Myometrial cell (primary cell): ENCODE measurements around the gene SAXO1. TPM values are rescaled to one million over a fixed set of nuclear protein-coding genes. Genes with fewer than 3 reads are reported as not detected.

Experiments
- total RNA-seq: library from RNA; depleted of rRNA; stranded (reverse); fragments of >200 nt; gene quantifications from 2 replicates; pipeline ENCODE4 v1.2.3, GENCODE V29; 2015

Gene SAXO1, protein sequence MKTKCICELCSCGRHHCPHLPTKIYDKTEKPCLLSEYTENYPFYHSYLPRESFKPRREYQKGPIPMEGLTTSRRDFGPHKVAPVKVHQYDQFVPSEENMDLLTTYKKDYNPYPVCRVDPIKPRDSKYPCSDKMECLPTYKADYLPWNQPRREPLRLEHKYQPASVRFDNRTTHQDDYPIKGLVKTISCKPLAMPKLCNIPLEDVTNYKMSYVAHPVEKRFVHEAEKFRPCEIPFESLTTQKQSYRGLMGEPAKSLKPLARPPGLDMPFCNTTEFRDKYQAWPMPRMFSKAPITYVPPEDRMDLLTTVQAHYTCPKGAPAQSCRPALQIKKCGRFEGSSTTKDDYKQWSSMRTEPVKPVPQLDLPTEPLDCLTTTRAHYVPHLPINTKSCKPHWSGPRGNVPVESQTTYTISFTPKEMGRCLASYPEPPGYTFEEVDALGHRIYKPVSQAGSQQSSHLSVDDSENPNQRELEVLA
- total RNA-seq: not detected in 2 replicates

DNA sequence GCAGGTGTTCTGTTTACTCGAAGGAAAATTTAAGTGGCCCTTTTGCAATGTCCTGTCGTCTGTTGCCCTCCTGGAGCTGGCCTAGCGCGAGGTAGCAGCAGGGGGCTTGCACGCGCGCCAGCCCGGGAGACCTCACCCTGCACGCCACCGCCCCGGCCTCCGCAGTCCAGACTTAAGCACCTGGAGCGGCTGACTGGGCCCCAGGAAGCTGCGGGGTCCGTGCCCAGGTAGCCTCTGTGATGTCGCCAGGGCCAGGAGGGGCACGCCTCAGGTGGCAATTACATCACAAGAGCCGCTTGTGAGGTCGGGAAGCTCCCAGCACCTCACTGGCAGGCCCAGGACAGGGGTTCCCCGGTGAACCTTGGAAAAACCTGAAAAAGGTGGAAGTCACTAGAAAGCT lies at the start of gene SAXO1:
Gene SAXO1, minus strand, starts transcription at position 195 of the 400 bp plus-strand sequence. CDS start 301 bp downstream, outside the sequence.

DNA sequence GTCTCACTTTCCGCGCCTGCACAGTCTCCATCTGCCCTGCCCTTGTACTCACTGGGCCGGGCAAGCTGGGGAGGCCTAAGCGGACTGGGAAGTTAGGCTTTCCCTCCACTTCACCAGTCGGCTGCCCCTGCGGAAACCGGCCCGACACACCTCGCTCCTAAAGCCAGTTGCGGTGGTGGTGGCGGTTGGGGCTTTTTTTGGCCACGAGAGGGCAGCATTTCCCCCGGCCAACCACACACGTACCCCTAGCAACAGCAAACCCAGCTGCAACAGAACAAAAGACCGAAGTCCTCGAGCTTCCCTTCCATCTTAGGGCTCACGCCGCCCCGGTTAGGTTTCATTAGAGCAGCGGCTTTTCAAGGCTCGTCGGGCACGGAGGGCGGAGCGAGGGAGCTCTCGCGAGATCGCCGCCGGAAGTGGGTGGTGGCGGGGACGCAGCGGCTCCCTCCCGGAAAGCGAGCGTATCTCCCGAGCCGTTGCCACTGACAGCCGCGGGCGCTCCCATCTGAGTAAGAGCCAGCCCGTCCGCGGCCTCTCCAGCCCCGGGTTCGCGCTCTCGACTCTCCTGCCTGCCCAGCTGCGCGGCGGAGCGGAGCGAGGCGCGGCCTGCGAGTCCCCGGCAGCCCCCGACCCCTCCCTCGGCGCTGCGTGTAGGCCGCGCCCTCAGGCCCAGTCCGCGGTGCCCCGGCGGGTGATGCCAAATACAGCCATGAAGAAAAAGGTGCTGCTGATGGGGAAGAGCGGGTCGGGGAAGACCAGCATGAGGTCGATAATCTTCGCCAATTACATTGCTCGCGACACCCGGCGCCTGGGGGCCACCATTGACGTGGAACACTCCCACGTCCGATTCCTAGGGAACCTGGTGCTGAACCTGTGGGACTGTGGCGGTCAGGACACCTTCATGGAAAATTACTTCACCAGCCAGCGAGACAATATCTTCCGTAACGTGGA lies 16.2 kb upstream of the SAXO1 start, which contains the start of gene RRAGA:
Gene RRAGA, plus strand, starts transcription at position 462 of the 951 bp plus-strand sequence. Its CDS starts 233 bp downstream, at position 695.

Other genes starting within 250 kb of the SAXO1 start
- gene RRAGA, start 16.2 kb upstream of the SAXO1 start, total RNA-seq: 72.1 and 77.1 TPM in 2 replicates
- 10.4 and 11.5 TPM in 2 replicates for gene HAUS6, start 69.7 kb upstream of the SAXO1 start, total RNA-seq
- 95.1 and 98.2 TPM in 2 replicates for gene PLIN2, start 94.3 kb upstream of the SAXO1 start, total RNA-seq
- 22.5 and 40.2 TPM in 2 replicates for gene DENND4C, start 197.5 kb upstream of the SAXO1 start, total RNA-seq